GM12891 (cell line): Measurements from ENCODE around the gene BCR. TPM values are rescaled to one million over a fixed set of nuclear protein-coding genes. Genes with fewer than 3 reads are reported as not detected.
"Not testable (repeated sequence)": the region's sequence is repeated elsewhere in the genome, so short reads cannot be mapped to it uniquely, and the experiment has no call there.

ENCODE experiments used
- DNase-seq: peaks from one replicate; pipeline ENCODE4 v3.0.0; 2011; ENCODE audit warnings: low spot score; ENCODE audit not compliant: insufficient read length
- FAIRE-seq: peaks from 2 replicates; lab custom pipeline; 2011; peaks lifted over from hg19 to GRCh38; lab: Jason Lieb, UNC
- PAX5 ChIP-seq: IDR thresholded peaks from 2 replicates; pipeline ENCODE4 v1.6.1; 2011; ENCODE audit warnings: low read length, moderate library complexity, mild to moderate bottlenecking; ENCODE audit not compliant: insufficient read depth, severe bottlenecking
- POLR2A ChIP-seq: IDR thresholded peaks from 2 replicates; pipeline ENCODE4 v1.6.1; 2011; ENCODE audit warnings: low read depth, low read length, control low read depth
- POLR2AphosphoS5 ChIP-seq: IDR thresholded peaks from 2 replicates; pipeline ENCODE4 v1.6.1; 2011; ENCODE audit warnings: low read depth, low read length, control low read depth
- POU2F2 ChIP-seq: IDR thresholded peaks from 2 replicates; pipeline ENCODE4 v1.6.1; 2011; ENCODE audit warnings: low read depth, mild to moderate bottlenecking, control low read depth, low read length, moderate library complexity
- SPI1 ChIP-seq: IDR thresholded peaks from 2 replicates; pipeline ENCODE4 v1.6.1; 2011; ENCODE audit warnings: low read depth, low read length, control low read depth
- TAF1 ChIP-seq: IDR thresholded peaks from 2 replicates; pipeline ENCODE4 v1.6.1; 2011; ENCODE audit warnings: low read depth, low read length, control low read depth
- polyA plus RNA-seq: library from polyadenylated mRNA; unstranded; fragments of >200 nt; gene quantifications from one replicate; pipeline ENCODE4 v1.2.1, GENCODE V29; 2012; ENCODE audit warnings: low read depth, missing spikeins, inconsistent platforms; ENCODE audit not compliant: missing spikeins

BCR gene
- 12.5 TPM for polyA plus RNA-seq

DNA sequence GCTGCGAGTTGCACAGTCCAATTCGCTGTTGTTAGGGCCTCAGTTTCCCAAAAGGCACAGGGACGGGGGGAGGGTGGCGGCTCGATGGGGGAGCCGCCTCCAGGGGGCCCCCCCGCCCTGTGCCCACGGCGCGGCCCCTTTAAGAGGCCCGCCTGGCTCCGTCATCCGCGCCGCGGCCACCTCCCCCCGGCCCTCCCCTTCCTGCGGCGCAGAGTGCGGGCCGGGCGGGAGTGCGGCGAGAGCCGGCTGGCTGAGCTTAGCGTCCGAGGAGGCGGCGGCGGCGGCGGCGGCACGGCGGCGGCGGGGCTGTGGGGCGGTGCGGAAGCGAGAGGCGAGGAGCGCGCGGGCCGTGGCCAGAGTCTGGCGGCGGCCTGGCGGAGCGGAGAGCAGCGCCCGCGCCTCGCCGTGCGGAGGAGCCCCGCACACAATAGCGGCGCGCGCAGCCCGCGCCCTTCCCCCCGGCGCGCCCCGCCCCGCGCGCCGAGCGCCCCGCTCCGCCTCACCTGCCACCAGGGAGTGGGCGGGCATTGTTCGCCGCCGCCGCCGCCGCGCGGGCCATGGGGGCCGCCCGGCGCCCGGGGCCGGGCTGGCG is at the start of gene BCR:
TSS of gene BCR (plus strand) at position 209 of the 592 bp plus-strand sequence. CDS start 452 bp downstream, outside the sequence.
- DNase-seq (peak; percentile 87), FAIRE-seq (peak; percentile 38)
- no peak for TF ChIP-seq POLR2A
- no peak for TF ChIP-seq PAX5
- TF ChIP-seq POU2F2 = no peak
- TF ChIP-seq TAF1 = no peak
- TF ChIP-seq POLR2AphosphoS5 = no peak
- no peak for TF ChIP-seq SPI1

DNA sequence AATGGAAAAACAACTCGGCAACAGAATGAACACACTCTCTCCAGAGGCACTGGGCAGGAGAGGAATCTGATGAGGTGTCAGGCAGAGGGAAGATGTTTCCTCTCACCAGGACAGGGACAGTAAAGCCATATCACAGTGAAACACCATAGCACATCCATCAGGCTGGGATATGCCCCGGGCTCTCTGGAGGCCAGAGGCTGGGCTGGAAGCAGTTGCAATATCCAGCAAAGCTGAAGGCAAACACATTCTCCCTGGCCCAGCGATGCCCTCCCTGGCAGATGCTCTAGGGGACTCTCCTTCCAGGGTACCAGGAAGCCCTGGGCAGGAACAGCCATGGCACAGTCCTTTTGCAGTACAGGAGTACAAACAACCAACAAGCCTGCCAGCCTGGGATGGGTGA is 49.6 kb upstream of the BCR start:
- FAIRE-seq (no peak), DNase-seq (no peak)
- TF ChIP-seq TAF1 (no peak), PAX5 (no peak), POU2F2 (no peak), POLR2A (no peak), SPI1 (no peak), POLR2AphosphoS5 (no peak)

DNA sequence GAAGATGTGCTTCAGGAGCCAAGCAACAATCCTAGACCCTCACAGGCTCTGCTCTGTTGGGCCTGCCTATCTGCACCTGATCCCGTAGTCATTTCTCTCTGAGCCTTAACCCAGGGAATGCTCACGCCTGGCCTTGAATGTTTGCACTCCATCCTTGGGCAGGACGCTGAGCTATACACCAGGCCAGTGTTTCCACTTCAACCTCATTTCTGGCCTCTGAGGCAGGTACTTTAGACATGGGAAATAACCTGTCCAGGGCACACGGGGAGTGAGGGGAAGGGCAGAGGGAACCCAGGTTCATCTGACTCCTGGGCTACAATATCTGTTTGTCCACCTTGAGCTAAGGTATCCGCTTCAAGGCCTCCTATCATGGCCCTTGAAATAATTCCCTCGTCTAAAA is 48.4 kb upstream of the BCR start:
- no peak for DNase-seq
- TF ChIP-seq TAF1 (no peak), POU2F2 (no peak), POLR2A (no peak), POLR2AphosphoS5 (no peak), SPI1 (no peak), PAX5 (no peak)
- no peak for FAIRE-seq

DNA sequence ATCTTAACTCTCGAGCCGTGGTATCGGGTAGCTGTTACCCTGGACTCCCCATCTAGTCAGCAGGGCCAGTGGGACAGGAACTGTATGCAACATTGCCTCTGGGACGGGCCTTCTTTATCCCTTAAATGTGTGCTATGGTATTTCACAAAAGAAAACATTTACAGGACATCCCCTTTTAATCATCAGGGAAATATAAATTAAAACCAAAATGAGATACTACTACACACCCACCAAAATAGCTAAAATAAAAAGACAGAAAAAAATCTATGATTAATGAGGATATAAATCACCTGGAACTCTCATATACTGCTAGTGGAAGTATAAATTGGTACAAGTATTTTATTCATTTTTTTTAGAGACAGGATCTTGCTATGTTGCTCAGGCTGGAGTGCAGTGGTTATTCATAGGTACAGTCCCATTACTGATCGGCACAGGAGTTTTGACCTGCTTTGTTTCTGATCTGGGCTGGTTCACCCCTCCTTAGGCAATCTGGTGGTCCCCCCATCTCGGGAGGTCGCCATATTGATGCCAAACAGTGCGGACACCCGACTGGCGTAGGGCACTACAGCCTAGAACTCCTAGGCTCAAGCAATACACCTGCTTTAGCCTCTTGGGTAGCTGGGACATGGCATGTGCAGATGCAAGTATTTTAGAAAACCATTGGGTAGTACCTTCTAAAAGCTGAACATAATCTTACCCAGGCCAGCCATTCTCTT is 47.8 kb upstream of the BCR start:
- no peak for DNase-seq
- TF ChIP-seq TAF1 = no peak
- no peak for TF ChIP-seq PAX5
- no peak for TF ChIP-seq POU2F2
- no peak for TF ChIP-seq SPI1
- no peak for TF ChIP-seq POLR2AphosphoS5
- no peak for TF ChIP-seq POLR2A
- no peak for FAIRE-seq

DNA sequence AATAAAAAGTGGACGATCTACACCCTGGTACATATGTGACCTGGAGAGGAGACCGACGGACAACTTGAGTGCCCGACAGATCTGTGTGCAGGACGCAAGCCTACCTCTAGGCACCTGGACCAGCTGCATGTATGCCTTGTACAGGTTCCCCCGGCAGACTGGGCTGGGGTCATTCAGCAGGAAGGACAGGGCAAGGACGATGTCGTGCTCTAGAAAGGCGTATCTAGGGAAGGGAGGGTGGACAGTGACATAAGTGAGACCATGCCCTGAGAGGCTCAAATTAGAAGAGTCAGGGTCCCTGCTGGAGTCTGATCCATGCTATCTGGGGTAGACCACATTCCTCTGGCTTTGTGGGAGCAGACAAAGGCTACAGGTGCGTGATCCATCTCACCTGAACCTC is 46.4 kb upstream of the BCR start:
- TF ChIP-seq PAX5 (no peak), POU2F2 (no peak), TAF1 (no peak), SPI1 (no peak), POLR2AphosphoS5 (no peak), POLR2A (no peak)
- DNase-seq = no peak
- no peak for FAIRE-seq

DNA sequence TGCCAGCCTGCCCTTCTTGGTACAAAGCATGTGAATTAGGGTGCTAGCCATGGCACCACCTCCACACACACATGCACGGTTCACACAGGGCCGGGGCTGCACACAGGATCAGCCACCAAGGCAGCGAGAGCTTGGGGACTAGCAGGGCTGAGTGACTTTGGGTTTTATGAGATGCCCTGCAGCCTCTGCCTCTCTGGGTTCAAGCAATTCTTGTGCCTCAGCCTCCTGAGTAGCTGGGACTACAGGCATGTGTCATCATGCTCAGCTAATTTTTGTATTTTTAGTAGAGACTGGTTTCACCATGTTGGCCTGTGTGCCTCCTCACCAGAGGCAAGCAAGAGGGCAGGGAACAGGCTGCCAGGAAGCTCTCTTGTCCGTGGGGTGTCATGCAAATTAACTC is 43.3 kb upstream of the BCR start:
- FAIRE-seq = not testable (repeated sequence)

DNA sequence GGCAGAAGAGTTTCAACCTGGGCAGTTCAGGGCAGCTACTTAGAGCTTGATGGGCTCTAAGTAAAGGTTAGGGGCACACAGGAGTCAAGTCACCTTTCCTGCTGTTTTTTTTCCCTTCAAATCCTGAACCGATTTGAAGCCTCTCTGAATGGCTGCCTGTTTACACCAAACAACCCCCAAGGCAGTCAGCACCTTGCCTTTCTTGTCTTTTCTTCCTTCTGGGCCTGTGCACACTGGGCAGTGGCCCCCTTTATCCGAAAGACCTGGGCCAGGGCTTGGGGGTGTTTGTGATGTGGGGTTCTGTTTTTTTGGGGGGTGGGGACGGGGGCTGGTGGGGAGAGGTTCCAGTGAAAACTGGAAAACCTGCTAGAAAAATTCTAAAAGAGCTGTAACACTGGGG is 42.8 kb upstream of the BCR start:
- TF ChIP-seq SPI1 = no peak
- TF ChIP-seq PAX5 = no peak
- no peak for TF ChIP-seq POLR2AphosphoS5
- FAIRE-seq (no peak), DNase-seq (no peak)

More for the DNA sequence above, 43.3 kb upstream of the BCR start:
- DNase-seq = not testable (repeated sequence)

DNA sequence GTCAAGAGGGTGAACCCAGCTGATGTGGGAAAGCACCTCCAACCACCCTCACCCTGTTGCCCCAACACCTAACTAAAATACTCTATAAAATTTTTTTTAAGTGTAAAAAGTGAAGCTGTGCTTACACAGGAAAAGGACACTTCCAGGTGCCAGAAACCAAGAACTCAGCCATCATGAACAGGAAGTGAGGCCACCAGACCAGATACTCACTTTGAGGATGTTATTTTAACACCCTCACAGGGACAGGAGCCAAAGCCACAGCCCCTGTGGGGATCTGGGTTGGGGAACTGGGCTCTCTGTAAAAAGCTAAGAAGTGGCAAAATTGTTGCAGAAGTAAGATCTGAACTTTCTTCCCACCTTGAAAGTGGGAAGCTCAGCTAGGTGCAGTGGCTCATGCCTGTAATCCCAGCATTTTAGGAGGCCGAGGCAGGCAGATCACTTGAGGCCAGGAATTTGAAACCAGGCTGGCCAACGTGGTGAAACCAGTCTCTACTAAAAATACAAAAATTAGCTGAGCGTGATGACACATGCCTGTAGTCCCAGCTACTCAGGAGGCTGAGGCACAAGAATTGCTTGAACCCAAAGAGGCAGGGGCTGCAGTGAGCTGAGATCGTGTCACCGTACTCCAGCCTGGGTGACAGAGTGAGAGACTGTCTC is 42.3 kb upstream of the BCR start:
- FAIRE-seq (peak; percentile 74), DNase-seq (no peak)
- no peak for TF ChIP-seq POLR2AphosphoS5
- TF ChIP-seq SPI1 = peak; percentile 72

DNA sequence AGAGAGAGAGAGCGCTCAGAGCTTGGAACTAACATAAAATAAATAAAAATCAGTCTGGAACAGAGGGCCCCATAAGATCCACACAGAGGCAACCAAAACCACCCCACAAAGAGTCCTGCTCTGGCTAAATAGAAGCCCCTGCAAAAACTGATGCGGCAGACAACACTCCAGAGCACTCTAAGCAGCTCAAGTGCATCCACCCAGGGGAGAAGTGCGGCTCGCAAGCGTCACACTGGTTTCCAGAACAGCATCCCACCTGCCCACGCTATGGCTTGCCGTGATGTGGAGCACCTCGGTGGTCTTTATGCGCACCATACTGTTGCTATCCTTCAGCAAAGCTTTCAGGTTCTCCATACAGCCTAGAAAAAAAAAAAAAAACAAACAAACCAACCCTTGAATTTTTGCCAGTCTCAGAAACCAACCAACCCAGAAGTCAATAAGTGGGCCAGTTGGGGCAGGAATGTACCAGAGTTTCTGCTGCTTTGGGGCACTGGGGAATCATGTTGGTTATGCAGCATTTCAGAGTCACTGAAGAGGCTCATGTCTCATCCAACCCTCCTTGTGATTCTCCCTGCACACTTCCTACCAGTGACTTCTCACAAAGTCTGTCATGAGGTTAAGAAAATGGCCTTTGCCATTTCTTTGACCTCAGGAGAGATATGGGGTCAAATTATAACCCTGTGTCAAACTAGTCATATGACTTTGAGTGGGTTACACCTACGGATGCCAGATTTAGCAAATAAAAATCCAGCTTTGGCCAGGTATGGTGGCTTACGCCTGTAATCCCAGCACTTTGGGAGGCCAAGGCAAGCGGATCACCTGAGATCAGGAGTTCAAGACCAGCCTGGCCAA is 41.5 kb upstream of the BCR start:
- no peak for DNase-seq
- TF ChIP-seq PAX5 (no peak), POU2F2 (no peak)
- FAIRE-seq = no peak
